ENCODE results near the gene KRT77. TPM values are rescaled to one million over a fixed set of nuclear protein-coding genes. Genes with fewer than 3 reads are reported as not detected.

Gene KRT77
- total and polyA plus RNA-seq, 2 experiments from 2014 or later, result not detected

GRCh38 chr12:52670961-52671360 lies 32.4 kb downstream of the KRT77 start:
- H3K27me3 Mint-ChIP-seq (ENCODE audit: insufficient read depth, low read depth, poor library complexity), result no peaks in the 10 kb centered on the region
- no peaks in the 10 kb centered on the region for H3F3A ChIP-seq (replicated peaks; ENCODE audit: low read depth)
- H2AFZ ChIP-seq, result no peak overlapping the region
- no peaks in the 10 kb centered on the region for H3K79me2 ChIP-seq (replicated peaks; ENCODE audit: insufficient read depth)
- no peaks in the 10 kb centered on the region for H3K4me1 ChIP-seq (ENCODE audit: insufficient read depth)
- no peak for DNase-seq (ENCODE audit: low spot score)
- ATAC-seq, result no peak
- no peaks in the 10 kb centered on the region for H3K27me3 ChIP-seq (ENCODE audit: insufficient read depth)
- no peaks in the 10 kb centered on the region for H4K20me1 ChIP-seq (replicated peaks; ENCODE audit: insufficient read depth)
- no peak overlapping the region for H3K4me2 ChIP-seq
- H3K9me3 Mint-ChIP-seq, result no peaks in the 10 kb centered on the region
- no peaks in the 10 kb centered on the region for H3K4me1 Mint-ChIP-seq
- no peaks in the 10 kb centered on the region for H3K36me3 ChIP-seq (ENCODE audit: insufficient read depth)
- no peaks in the 10 kb centered on the region for H3K36me3 Mint-ChIP-seq (ENCODE audit: low read depth)
- no peaks in the 10 kb centered on the region for H3K9me2 ChIP-seq (ENCODE audit: insufficient read depth)
- H3K4me3 ChIP-seq, result no peak overlapping the region
- H3K4me3 Mint-ChIP-seq, result no peak overlapping the region
- TF ChIP-seq EZH2phosphoT487 (IDR thresholded peaks at IDR 0.05; ENCODE audit: unreplicated experiment) (no peak), CREB1 (CRISPR knock-in tag; IDR thresholded peaks at IDR 0.05; ENCODE audit: low read depth) (no peak), ZNF331 (CRISPR knock-in tag; IDR thresholded peaks at IDR 0.05; ENCODE audit: low read depth) (no peak), STAT1 (IDR thresholded peaks at IDR 0.05; ENCODE audit: unreplicated experiment) (no peak), NANOG (IDR thresholded peaks at IDR 0.05; ENCODE audit: borderline replicate concordance) (no peak), EZH2 (IDR thresholded peaks at IDR 0.05; ENCODE audit: low read depth, unreplicated experiment) (no peak), REST (IDR thresholded peaks at IDR 0.05; ENCODE audit: unreplicated experiment) (no peak), ZNF462 (CRISPR knock-in tag; IDR thresholded peaks at IDR 0.05) (no peak), JUNB (IDR thresholded peaks at IDR 0.05; ENCODE audit: unreplicated experiment) (no peak), ZNF114 (CRISPR knock-in tag; IDR thresholded peaks at IDR 0.05) (no peak), ETS1 (IDR thresholded peaks at IDR 0.05) (no peak), CTCF (conservative IDR thresholded peaks at IDR 0.05; ENCODE audit: low read depth in 2 of 2) (no peak), POLR2AphosphoS5 (IDR thresholded peaks at IDR 0.05; ENCODE audit: low read depth) (no peak)
- H3K27ac Mint-ChIP-seq, result no peak overlapping the region
- H3K27ac ChIP-seq (ENCODE audit: low read depth), result no peak overlapping the region

Measured in GM23338 (cell line).